Smooth muscle cell (in vitro differentiated cells): ENCODE measurements around the gene SDK2. TPM values are rescaled to one million over a fixed set of nuclear protein-coding genes. Genes with fewer than 3 reads are reported as not detected.

Experiments used
- DNase-seq: peaks from one replicate; lab custom pipeline; 2025; ENCODE audit not compliant: unreplicated experiment; lab: John Stamatoyannopoulos, UW
- H2AFZ ChIP-seq: fragments of 200-600 bp; sonication (generic); 2 replicates; pipeline ENCODE4 v1.6.0; 2016; ENCODE audit warnings: antibody characterized with exemption, low read depth, mild to moderate bottlenecking
- H3F3A ChIP-seq: fragments of 200-600 bp; sonication (generic); 2 replicates; pipeline ENCODE4 v1.6.0; 2017; ENCODE audit warnings: antibody characterized with exemption, low read depth
- H3K27ac ChIP-seq: fragments of 200-600 bp; sonication (generic); 2 replicates; pipeline ENCODE4 v1.5.1; 2016; ENCODE audit warnings: low read depth, mild to moderate bottlenecking
- H3K27me3 ChIP-seq: fragments of 200-600 bp; sonication (generic); 2 replicates; pipeline ENCODE4 v1.6.1; 2016; ENCODE audit warnings: low read depth, mild to moderate bottlenecking
- H3K36me3 ChIP-seq: fragments of 200-600 bp; sonication (generic); 2 replicates; pipeline ENCODE4 v1.5.1; 2016; ENCODE audit warnings: low read depth
- H3K4me1 ChIP-seq: fragments of 200-600 bp; sonication (generic); 2 replicates; pipeline ENCODE4 v1.5.1; 2016; ENCODE audit warnings: low read depth
- H3K4me2 ChIP-seq: fragments of 200-600 bp; sonication (generic); 2 replicates; pipeline ENCODE4 v1.6.0; 2016; ENCODE audit warnings: mild to moderate bottlenecking
- H3K4me3 ChIP-seq: fragments of 200-600 bp; sonication (generic); 2 replicates; pipeline ENCODE4 v1.5.1; 2016; ENCODE audit warnings: mild to moderate bottlenecking
- H3K79me2 ChIP-seq: fragments of 200-600 bp; sonication (generic); 2 replicates; pipeline ENCODE4 v1.6.0; 2016; ENCODE audit warnings: low read depth, mild to moderate bottlenecking
- H3K9ac ChIP-seq: fragments of 200-600 bp; sonication (generic); 2 replicates; pipeline ENCODE4 v1.6.0; 2016; ENCODE audit warnings: low read depth
- H3K9me3 ChIP-seq: fragments of 200-600 bp; sonication (generic); replicated peaks from 2 replicates; pipeline ENCODE4 v1.5.1; 2016; ENCODE audit warnings: low read depth
- H4K20me1 ChIP-seq: fragments of 200-600 bp; sonication (generic); 2 replicates; pipeline ENCODE4 v1.6.0; 2016; ENCODE audit warnings: low read depth
- WGBS: methylation state at CpG from one replicate; pipeline ENCODE4 v1.1.7; 2016; ENCODE audit warnings: low lambda C conversion rate; 5-methylcytosine and 5-hydroxymethylcytosine counted together
- polyA plus RNA-seq: library from polyadenylated mRNA; unstranded; fragments of >200 nt; fragmentation: Nextera tagmentation; extraction: Ambion mirVana; gene quantifications from 2 replicates; pipeline ENCODE4 v1.2.1, GENCODE V29; 2016
- total RNA-seq: library from RNA; depleted of rRNA; stranded (reverse); fragments of >200 nt; gene quantifications from 2 replicates; pipeline ENCODE4 v1.2.3, GENCODE V29; 2014
- TF ChIP-seq, protein P1 (sequence below): fragments of 200-600 bp; sonication (generic); IDR thresholded peaks from 2 replicates; pipeline ENCODE4 v1.5.1; 2017; ENCODE audit warnings: borderline replicate concordance, mild to moderate bottlenecking, antibody characterized with exemption; ENCODE audit not compliant: insufficient read depth, poor library complexity, severe bottlenecking

Gene SDK2
- total and polyA plus RNA-seq, 2 experiments from 2014 or later, result 4.6 to 6.5 TPM

- TF ChIP-seq, protein P1, sequence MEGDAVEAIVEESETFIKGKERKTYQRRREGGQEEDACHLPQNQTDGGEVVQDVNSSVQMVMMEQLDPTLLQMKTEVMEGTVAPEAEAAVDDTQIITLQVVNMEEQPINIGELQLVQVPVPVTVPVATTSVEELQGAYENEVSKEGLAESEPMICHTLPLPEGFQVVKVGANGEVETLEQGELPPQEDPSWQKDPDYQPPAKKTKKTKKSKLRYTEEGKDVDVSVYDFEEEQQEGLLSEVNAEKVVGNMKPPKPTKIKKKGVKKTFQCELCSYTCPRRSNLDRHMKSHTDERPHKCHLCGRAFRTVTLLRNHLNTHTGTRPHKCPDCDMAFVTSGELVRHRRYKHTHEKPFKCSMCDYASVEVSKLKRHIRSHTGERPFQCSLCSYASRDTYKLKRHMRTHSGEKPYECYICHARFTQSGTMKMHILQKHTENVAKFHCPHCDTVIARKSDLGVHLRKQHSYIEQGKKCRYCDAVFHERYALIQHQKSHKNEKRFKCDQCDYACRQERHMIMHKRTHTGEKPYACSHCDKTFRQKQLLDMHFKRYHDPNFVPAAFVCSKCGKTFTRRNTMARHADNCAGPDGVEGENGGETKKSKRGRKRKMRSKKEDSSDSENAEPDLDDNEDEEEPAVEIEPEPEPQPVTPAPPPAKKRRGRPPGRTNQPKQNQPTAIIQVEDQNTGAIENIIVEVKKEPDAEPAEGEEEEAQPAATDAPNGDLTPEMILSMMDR, result no peak
- WGBS, result 10% methylated on average over 7 of the region's 7 CpGs
- H3K9ac ChIP-seq, result peak overlapping the region; percentile 83
- H3F3A ChIP-seq, result peaks cover 2% of the 10 kb centered on the region
- no peaks in the 10 kb centered on the region for H3K79me2 ChIP-seq
- no peak overlapping the region for H2AFZ ChIP-seq
- H3K9me3 ChIP-seq, result no peaks in the 10 kb centered on the region
- no peaks in the 10 kb centered on the region for H4K20me1 ChIP-seq
- H3K4me2 ChIP-seq, result peak overlapping the region; percentile 80
- H3K4me1 ChIP-seq, result peaks cover 34% of the 10 kb centered on the region
- no peaks in the 10 kb centered on the region for H3K27me3 ChIP-seq
- no peak for DNase-seq
- H3K4me3 ChIP-seq, result peak overlapping the region; percentile 17
- H3K27ac ChIP-seq, result peak overlapping the region; percentile 97
- H3K36me3 ChIP-seq, result no peaks in the 10 kb centered on the region
Observed at GRCh38 chr17:73342541-73343167, 301.6 kb downstream of the SDK2 start.

DNA sequence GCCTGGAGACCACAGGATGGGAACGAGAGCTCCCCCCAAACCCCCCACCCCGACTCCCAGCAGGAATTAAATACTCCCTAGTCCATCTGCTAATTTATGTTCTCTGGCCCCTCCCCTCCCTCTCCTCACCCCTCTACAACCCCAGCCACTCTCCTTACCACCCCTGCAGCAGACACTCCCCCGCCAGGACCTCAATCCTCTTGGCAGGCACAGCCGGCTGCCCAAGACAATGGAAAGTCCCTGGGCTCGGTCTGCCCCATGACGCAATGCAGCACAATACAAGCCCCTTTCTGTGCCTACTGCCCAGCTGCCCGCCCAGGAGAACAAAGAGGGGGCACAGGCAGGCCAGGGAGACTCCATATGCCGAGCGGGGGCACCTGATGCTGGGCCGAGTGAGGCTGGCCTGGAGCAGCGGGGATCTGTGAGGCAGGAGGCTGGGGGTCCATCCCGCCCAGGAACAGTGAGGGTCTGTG, 302.2 kb downstream of the SDK2 start:
- H3K9ac ChIP-seq, result peak overlapping the region; percentile 83
- no peaks in the 10 kb centered on the region for H4K20me1 ChIP-seq
- no peak overlapping the region for H2AFZ ChIP-seq
- H3K27ac ChIP-seq, result peak overlapping the region; percentile 97
- peak overlapping the region; percentile 80 for H3K4me2 ChIP-seq
- no peak overlapping the region for H3K4me3 ChIP-seq
- peak; percentile 27 for DNase-seq
- 49% methylated on average over 11 of the region's 12 CpGs for WGBS
- TF ChIP-seq, protein P1, result no peak
- peaks cover 34% of the 10 kb centered on the region for H3K4me1 ChIP-seq
- no peaks in the 10 kb centered on the region for H3K27me3 ChIP-seq
- no peaks in the 10 kb centered on the region for H3K79me2 ChIP-seq
- H3F3A ChIP-seq, result peaks cover 2% of the 10 kb centered on the region
- H3K36me3 ChIP-seq, result no peaks in the 10 kb centered on the region
- H3K9me3 ChIP-seq, result no peaks in the 10 kb centered on the region

DNA sequence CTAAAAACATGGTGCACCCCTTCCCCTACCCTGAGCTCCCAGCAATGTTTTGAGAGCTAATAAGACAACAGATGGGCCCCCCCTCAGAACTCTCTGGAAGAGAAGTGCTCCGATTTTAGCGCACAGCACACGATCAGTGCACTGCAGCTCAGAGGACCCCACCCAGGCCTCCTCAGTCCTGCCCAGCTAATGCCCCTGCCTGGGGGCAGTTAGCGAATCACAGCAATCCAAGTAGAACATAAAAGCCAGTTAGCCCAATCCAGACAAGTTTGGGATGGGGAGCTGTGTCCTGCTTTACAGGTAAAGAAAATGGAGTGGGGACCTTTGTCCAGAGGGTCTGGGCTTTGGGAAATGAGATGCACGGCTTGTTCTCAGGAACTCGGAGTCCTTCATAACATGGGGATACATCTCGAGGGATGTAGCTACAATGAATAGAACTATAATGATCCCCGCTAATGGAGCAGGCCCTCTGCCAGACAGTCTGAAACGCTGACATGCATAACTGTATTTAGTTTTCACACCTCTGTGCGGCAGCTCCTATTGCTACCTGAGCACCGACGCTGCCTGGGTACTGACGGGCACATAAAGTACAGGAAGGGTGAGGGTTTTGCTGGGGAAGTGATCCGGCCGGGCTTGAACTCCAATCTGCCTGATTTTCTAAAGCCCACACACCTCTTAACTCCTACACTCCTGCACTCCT, 302.7 kb downstream of the SDK2 start:
- Histone ChIP-seq H3K4me2 (no peak overlapping the region), H3K4me3 (no peak overlapping the region), H3K27ac (peak overlapping the region; percentile 97), H2AFZ (no peak overlapping the region), H3F3A (peaks cover 2% of the 10 kb centered on the region), H3K9ac (peak overlapping the region; percentile 76), H3K4me1 (peaks cover 34% of the 10 kb centered on the region), H4K20me1 (no peaks in the 10 kb centered on the region), H3K36me3 (no peaks in the 10 kb centered on the region), H3K79me2 (no peaks in the 10 kb centered on the region), H3K27me3 (no peaks in the 10 kb centered on the region), H3K9me3 (no peaks in the 10 kb centered on the region)
- TF ChIP-seq, protein P1, result no peak
- WGBS, result 57% methylated on average over 15 of the region's 15 CpGs
- no peak for DNase-seq
